GM12891 (cell line): Measurements from ENCODE around the gene GMPPA.

ENCODE experiments used
- PAX5 ChIP-seq: IDR thresholded peaks from 2 replicates; pipeline ENCODE4 v1.6.1; 2011; ENCODE audit warnings: low read length, moderate library complexity, mild to moderate bottlenecking; ENCODE audit not compliant: insufficient read depth, severe bottlenecking
- POLR2A ChIP-seq: IDR thresholded peaks from 2 replicates; pipeline ENCODE4 v1.6.1; 2011; ENCODE audit warnings: low read depth, low read length, control low read depth
- POLR2AphosphoS5 ChIP-seq: IDR thresholded peaks from 2 replicates; pipeline ENCODE4 v1.6.1; 2011; ENCODE audit warnings: low read depth, low read length, control low read depth
- POU2F2 ChIP-seq: IDR thresholded peaks from 2 replicates; pipeline ENCODE4 v1.6.1; 2011; ENCODE audit warnings: low read depth, mild to moderate bottlenecking, control low read depth, low read length, moderate library complexity
- SPI1 ChIP-seq: IDR thresholded peaks from 2 replicates; pipeline ENCODE4 v1.6.1; 2011; ENCODE audit warnings: low read depth, low read length, control low read depth
- TAF1 ChIP-seq: IDR thresholded peaks from 2 replicates; pipeline ENCODE4 v1.6.1; 2011; ENCODE audit warnings: low read depth, low read length, control low read depth

DNA sequence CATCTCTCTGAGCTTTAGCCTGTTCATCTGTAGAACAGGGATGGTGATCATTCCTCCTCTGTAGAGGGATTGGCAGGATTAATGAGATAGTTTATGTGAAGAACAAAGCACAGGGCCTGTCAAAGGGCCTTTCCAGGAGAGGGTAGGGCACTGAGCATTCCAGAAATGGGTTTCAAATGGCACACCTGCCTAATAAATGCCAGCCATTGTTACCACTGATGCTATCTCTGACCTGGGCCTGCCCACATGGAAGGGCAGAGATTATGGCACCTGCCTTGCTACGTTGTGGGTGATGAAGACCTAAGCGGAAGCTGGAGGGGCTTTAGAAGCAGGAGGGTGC, 31.0 kb upstream of the GMPPA start:
- TF ChIP-seq POLR2AphosphoS5 (no peak), POLR2A (no peak), TAF1 (no peak), PAX5 (no peak), SPI1 (no peak), POU2F2 (no peak)
